ENCODE measurements around the gene FZD1.

Gene FZD1

GRCh38 chr7:91264046-91264923 is at the start of gene FZD1:
Gene FZD1 (plus strand): TSS chr7:91264433. CDS start chr7:91264881, 448 bp downstream.
- peak in 1 of 2 donors; percentile 23 for DNase-seq (ENCODE audit: low read depth in 2 of 2)

GRCh38 chr7:91226411-91226810 is 37.8 kb upstream of the FZD1 start:
- DNase-seq (ENCODE audit: low read depth in 2 of 2), result no peak

- no peak for DNase-seq (ENCODE audit: low read depth in 2 of 2)
Measured at GRCh38 chr7:91228327-91228726, 35.9 kb upstream of the FZD1 start.

GRCh38 chr7:91228927-91229558 is 35.2 kb upstream of the FZD1 start:
- no peak for DNase-seq (ENCODE audit: low read depth in 2 of 2)

- DNase-seq (ENCODE audit: low read depth in 2 of 2), result no peak
Measured at GRCh38 chr7:91230100-91230499, 34.1 kb upstream of the FZD1 start.

- DNase-seq (ENCODE audit: low read depth in 2 of 2), result no peak
Measured at GRCh38 chr7:91230503-91230902, 33.7 kb upstream of the FZD1 start.

- DNase-seq (ENCODE audit: low read depth in 2 of 2), result no peak
Measured at GRCh38 chr7:91233212-91233611, 31.0 kb upstream of the FZD1 start.

- no peak for DNase-seq (ENCODE audit: low read depth in 2 of 2)
Measured at GRCh38 chr7:91235211-91235832, 28.9 kb upstream of the FZD1 start.

GRCh38 chr7:91239171-91239604 is 25.0 kb upstream of the FZD1 start:
- no peak for DNase-seq (ENCODE audit: low read depth in 2 of 2)

GRCh38 chr7:91239772-91240171 is 24.5 kb upstream of the FZD1 start:
- DNase-seq (ENCODE audit: low read depth in 2 of 2), result no peak

- DNase-seq (ENCODE audit: low read depth in 2 of 2), result no peak
Measured at GRCh38 chr7:91240376-91240941, 23.8 kb upstream of the FZD1 start.

GRCh38 chr7:91242097-91242844 is 22.0 kb upstream of the FZD1 start:
- DNase-seq (ENCODE audit: low read depth in 2 of 2), result no peak

GRCh38 chr7:91243591-91244301 is 20.5 kb upstream of the FZD1 start:
- DNase-seq (ENCODE audit: low read depth in 2 of 2), result no peak

GRCh38 chr7:91247500-91247899 is 16.7 kb upstream of the FZD1 start:
- no peak for DNase-seq (ENCODE audit: low read depth in 2 of 2)

GRCh38 chr7:91248996-91249395 is 15.2 kb upstream of the FZD1 start:
- DNase-seq (ENCODE audit: low read depth in 2 of 2), result no peak

- no peak for DNase-seq (ENCODE audit: low read depth in 2 of 2)
Measured at GRCh38 chr7:91249506-91250233, 14.6 kb upstream of the FZD1 start.

- no peak for DNase-seq (ENCODE audit: low read depth in 2 of 2)
Measured at GRCh38 chr7:91250706-91251105, 13.5 kb upstream of the FZD1 start.

- no peak for DNase-seq (ENCODE audit: low read depth in 2 of 2)
Measured at GRCh38 chr7:91251877-91252276, 12.4 kb upstream of the FZD1 start.

GRCh38 chr7:91263384-91264045 is 718 bp upstream of the FZD1 start:
- DNase-seq (ENCODE audit: low read depth in 2 of 2), result no peak

Measured in stimulated activated CD8-positive, alpha-beta memory T cell treated with anti-CD3 and anti-CD28 coated beads, Interleukin-7, amount 100 ng/mL, for 4 hours (primary cell).